Activated T-cell treated with anti-CD3 and anti-CD28 coated beads, Interleukin-2, amount 50 U/mL, for 24 hours (primary cell): Measurements from ENCODE around the gene ICAM1.

Experiments
- DNase-seq: peaks from one replicate; pipeline ENCODE4 v3.0.0-alpha.2; 2020
- H3K27ac Mint-ChIP-seq: 2 replicates; pipeline ENCODE4 v1.8.0; 2020; ENCODE audit warnings: mild to moderate bottlenecking, mixed read lengths
- H3K27me3 Mint-ChIP-seq: 2 replicates; pipeline ENCODE4 v1.8.0; 2020; ENCODE audit warnings: mixed read lengths
- H3K36me3 Mint-ChIP-seq: 2 replicates; pipeline ENCODE4 v1.8.0; 2020; ENCODE audit warnings: low read depth, mixed read lengths
- H3K4me1 Mint-ChIP-seq: 2 replicates; pipeline ENCODE4 v1.8.0; 2020; ENCODE audit warnings: low read depth, mixed read lengths
- H3K4me3 Mint-ChIP-seq: 2 replicates; pipeline ENCODE4 v1.8.0; 2020; ENCODE audit warnings: mild to moderate bottlenecking, moderate library complexity, mixed read lengths
- H3K9me3 Mint-ChIP-seq: 2 replicates; pipeline ENCODE4 v1.8.0; 2020; ENCODE audit warnings: mixed read lengths

ICAM1 gene

GRCh38 chr19:10270616-10271394 is at the start of gene ICAM1:
ICAM1 (plus strand) TSS chr19:10271120; CDS start chr19:10271160, 40 bp downstream.
- no peaks in the 10 kb centered on the region for H3K9me3 Mint-ChIP-seq
- H3K36me3 Mint-ChIP-seq: peaks cover 37% of the 10 kb centered on the region
- H3K4me1 Mint-ChIP-seq: peaks cover 42% of the 10 kb centered on the region
- H3K27ac Mint-ChIP-seq: peak within 1 kb of the TSS; percentile 97
- H3K27me3 Mint-ChIP-seq: no peaks in the 10 kb centered on the region
- peak; percentile 85 for DNase-seq
- peak within 1 kb of the TSS; percentile 86 for H3K4me3 Mint-ChIP-seq

- no peak overlapping the region for H3K4me3 Mint-ChIP-seq
- H3K4me1 Mint-ChIP-seq: peaks cover 11% of the 10 kb centered on the region
- H3K27me3 Mint-ChIP-seq: no peaks in the 10 kb centered on the region
- peaks cover 12% of the 10 kb centered on the region for H3K36me3 Mint-ChIP-seq
- DNase-seq: no peak
- no peak overlapping the region for H3K27ac Mint-ChIP-seq
- no peaks in the 10 kb centered on the region for H3K9me3 Mint-ChIP-seq
Observed at GRCh38 chr19:10222201-10222890, 48.6 kb upstream of the ICAM1 start.

GRCh38 chr19:10223488-10224213 is 47.3 kb upstream of the ICAM1 start:
- DNase-seq: no peak
- H3K27ac Mint-ChIP-seq: no peak overlapping the region
- no peak overlapping the region for H3K4me3 Mint-ChIP-seq
- peaks cover 12% of the 10 kb centered on the region for H3K36me3 Mint-ChIP-seq
- H3K9me3 Mint-ChIP-seq: no peaks in the 10 kb centered on the region
- no peaks in the 10 kb centered on the region for H3K27me3 Mint-ChIP-seq
- H3K4me1 Mint-ChIP-seq: peaks cover 11% of the 10 kb centered on the region

GRCh38 chr19:10224337-10224736 is 46.6 kb upstream of the ICAM1 start:
- peaks cover 12% of the 10 kb centered on the region for H3K36me3 Mint-ChIP-seq
- H3K9me3 Mint-ChIP-seq: no peaks in the 10 kb centered on the region
- H3K4me3 Mint-ChIP-seq: no peak overlapping the region
- no peak overlapping the region for H3K27ac Mint-ChIP-seq
- peaks cover 10% of the 10 kb centered on the region for H3K4me1 Mint-ChIP-seq
- no peak for DNase-seq
- no peaks in the 10 kb centered on the region for H3K27me3 Mint-ChIP-seq

GRCh38 chr19:10226021-10226375 is 44.9 kb upstream of the ICAM1 start:
- Mint-ChIP-seq H3K4me3 (no peak overlapping the region), H3K27ac (peak overlapping the region; percentile 42), H3K27me3 (no peaks in the 10 kb centered on the region), H3K4me1 (peaks cover 11% of the 10 kb centered on the region), H3K36me3 (peaks cover 12% of the 10 kb centered on the region), H3K9me3 (no peaks in the 10 kb centered on the region)
- DNase-seq: no peak

GRCh38 chr19:10226376-10227025 is 44.4 kb upstream of the ICAM1 start:
- Mint-ChIP-seq H3K27ac (no peak overlapping the region), H3K9me3 (no peaks in the 10 kb centered on the region), H3K4me3 (no peak overlapping the region), H3K4me1 (peaks cover 12% of the 10 kb centered on the region), H3K27me3 (no peaks in the 10 kb centered on the region), H3K36me3 (peaks cover 12% of the 10 kb centered on the region)
- no peak for DNase-seq

GRCh38 chr19:10227026-10227971 is 43.6 kb upstream of the ICAM1 start:
- Mint-ChIP-seq H3K4me1 (peaks cover 14% of the 10 kb centered on the region), H3K27ac (no peak overlapping the region), H3K9me3 (no peaks in the 10 kb centered on the region), H3K36me3 (peaks cover 12% of the 10 kb centered on the region), H3K4me3 (no peak overlapping the region), H3K27me3 (no peaks in the 10 kb centered on the region)
- DNase-seq: no peak

GRCh38 chr19:10228393-10228792 is 42.5 kb upstream of the ICAM1 start:
- H3K9me3 Mint-ChIP-seq: no peaks in the 10 kb centered on the region
- no peak overlapping the region for H3K27ac Mint-ChIP-seq
- DNase-seq: no peak
- no peaks in the 10 kb centered on the region for H3K27me3 Mint-ChIP-seq
- no peak overlapping the region for H3K4me3 Mint-ChIP-seq
- H3K36me3 Mint-ChIP-seq: peaks cover 8% of the 10 kb centered on the region
- H3K4me1 Mint-ChIP-seq: peaks cover 14% of the 10 kb centered on the region

- Mint-ChIP-seq H3K27me3 (no peaks in the 10 kb centered on the region), H3K36me3 (peaks cover 5% of the 10 kb centered on the region), H3K27ac (peak overlapping the region; percentile 37), H3K4me3 (peak overlapping the region; percentile 31), H3K4me1 (peaks cover 14% of the 10 kb centered on the region), H3K9me3 (no peaks in the 10 kb centered on the region)
- DNase-seq: peak; percentile 47
Observed at GRCh38 chr19:10228920-10229319, 42.0 kb upstream of the ICAM1 start.

GRCh38 chr19:10230173-10230860 is 40.6 kb upstream of the ICAM1 start:
- Mint-ChIP-seq H3K27ac (peak overlapping the region; percentile 84), H3K36me3 (no peaks in the 10 kb centered on the region), H3K4me1 (peaks cover 18% of the 10 kb centered on the region), H3K9me3 (no peaks in the 10 kb centered on the region), H3K4me3 (peak overlapping the region; percentile 85), H3K27me3 (no peaks in the 10 kb centered on the region)
- DNase-seq: peak; percentile 74

GRCh38 chr19:10230861-10231611 is 39.9 kb upstream of the ICAM1 start, which contains the start of gene S1PR2:
S1PR2 (minus strand) TSS chr19:10231331; CDS start chr19:10224905, 6,426 bp downstream.
- peaks cover 24% of the 10 kb centered on the region for H3K4me1 Mint-ChIP-seq
- peak within 1 kb of the TSS; percentile 85 for H3K4me3 Mint-ChIP-seq
- peak within 1 kb of the TSS; percentile 84 for H3K27ac Mint-ChIP-seq
- H3K27me3 Mint-ChIP-seq: no peaks in the 10 kb centered on the region
- no peaks in the 10 kb centered on the region for H3K36me3 Mint-ChIP-seq
- peak; percentile 84 for DNase-seq
- H3K9me3 Mint-ChIP-seq: no peaks in the 10 kb centered on the region

GRCh38 chr19:10231612-10232228 is 39.2 kb upstream of the ICAM1 start:
- no peaks in the 10 kb centered on the region for H3K27me3 Mint-ChIP-seq
- peaks cover 30% of the 10 kb centered on the region for H3K4me1 Mint-ChIP-seq
- H3K36me3 Mint-ChIP-seq: no peaks in the 10 kb centered on the region
- DNase-seq: no peak
- H3K27ac Mint-ChIP-seq: peak overlapping the region; percentile 2
- peak overlapping the region; percentile 85 for H3K4me3 Mint-ChIP-seq
- no peaks in the 10 kb centered on the region for H3K9me3 Mint-ChIP-seq
